ENCODE data around the gene DNAJC13. TPM values are rescaled to one million over a fixed set of nuclear protein-coding genes. Genes with fewer than 3 reads are reported as not detected.

Gene DNAJC13
- total and polyA plus RNA-seq, 2 donors (not counting 1 experiment from before 2014, with no cell fraction given) = 9.7 to 51.1 TPM

DNA sequence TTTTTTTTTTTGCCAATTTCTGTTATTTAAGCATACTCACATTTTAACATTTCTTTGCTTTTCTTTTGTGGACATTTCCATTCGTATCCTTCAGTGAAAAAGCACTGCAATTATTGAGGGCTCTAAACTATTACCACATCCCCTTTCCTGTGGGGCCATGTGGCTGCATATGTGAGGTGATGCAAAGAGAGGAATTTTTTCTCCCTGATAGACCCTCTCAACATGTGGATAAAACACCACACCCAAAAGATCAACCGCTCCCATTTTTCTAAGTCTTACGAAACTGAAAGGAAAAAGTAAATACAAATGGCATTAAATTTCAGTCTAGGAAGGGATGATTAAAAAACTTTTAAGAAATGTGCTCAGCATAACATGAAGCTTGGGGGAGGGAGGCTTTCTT lies 68.8 kb downstream of the DNAJC13 start:
- Histone ChIP-seq H3K4me3 (ENCODE audit: control extremely low read depth in 1 of 5, extremely low read depth in 1 of 5, insufficient read depth in 1 of 5, low read depth in 2 of 5, low read length in 4 of 5) (no peak overlapping the region), H4K20me1 (ENCODE audit: control insufficient read depth, insufficient read depth, low read length, poor library complexity, severe bottlenecking) (no peaks in the 10 kb centered on the region), H3K27ac (ENCODE audit: low read length in 2 of 2) (no peak overlapping the region), H3K4me1 (ENCODE audit: control insufficient read depth in 2 of 2, insufficient read depth in 2 of 2, low read length in 2 of 2) (no peaks in the 10 kb centered on the region), H3K9ac (ENCODE audit: low read length) (no peak overlapping the region), H3K36me3 (replicated peaks in 1 of 2; ENCODE audit: control extremely low read depth in 1 of 2, control insufficient read depth in 1 of 2, extremely low read depth in 1 of 2, insufficient read depth in 2 of 2, low read length in 1 of 2) (peaks cover 10 to 74% of the 10 kb centered on the region in 2 experiments), H2AFZ (ENCODE audit: insufficient read depth, low read depth, low read length, poor library complexity, severe bottlenecking) (no peak overlapping the region), H3K27me3 (replicated peaks in 1 of 4; ENCODE audit: control extremely low read depth in 1 of 4, control insufficient read depth in 3 of 4, insufficient read depth in 4 of 4, low read length in 3 of 4) (no peaks in the 10 kb centered on the region), H3K9me3 (ENCODE audit: control extremely low read depth in 1 of 3, control insufficient read depth in 2 of 3, insufficient read depth in 1 of 3, low read length in 2 of 3) (no peaks in the 10 kb centered on the region), H3K4me2 (replicated peaks; ENCODE audit: low read depth, low read length, poor library complexity, severe bottlenecking) (no peak overlapping the region), H3K79me2 (ENCODE audit: control insufficient read depth, insufficient read depth, low read length) (no peaks in the 10 kb centered on the region)
- TF ChIP-seq EZH2 (IDR thresholded peaks at IDR 0.05; ENCODE audit: borderline replicate concordance, insufficient read depth, low read depth, low read length, poor library complexity, severe bottlenecking) = no peak
- TF ChIP-seq, protein P1, sequence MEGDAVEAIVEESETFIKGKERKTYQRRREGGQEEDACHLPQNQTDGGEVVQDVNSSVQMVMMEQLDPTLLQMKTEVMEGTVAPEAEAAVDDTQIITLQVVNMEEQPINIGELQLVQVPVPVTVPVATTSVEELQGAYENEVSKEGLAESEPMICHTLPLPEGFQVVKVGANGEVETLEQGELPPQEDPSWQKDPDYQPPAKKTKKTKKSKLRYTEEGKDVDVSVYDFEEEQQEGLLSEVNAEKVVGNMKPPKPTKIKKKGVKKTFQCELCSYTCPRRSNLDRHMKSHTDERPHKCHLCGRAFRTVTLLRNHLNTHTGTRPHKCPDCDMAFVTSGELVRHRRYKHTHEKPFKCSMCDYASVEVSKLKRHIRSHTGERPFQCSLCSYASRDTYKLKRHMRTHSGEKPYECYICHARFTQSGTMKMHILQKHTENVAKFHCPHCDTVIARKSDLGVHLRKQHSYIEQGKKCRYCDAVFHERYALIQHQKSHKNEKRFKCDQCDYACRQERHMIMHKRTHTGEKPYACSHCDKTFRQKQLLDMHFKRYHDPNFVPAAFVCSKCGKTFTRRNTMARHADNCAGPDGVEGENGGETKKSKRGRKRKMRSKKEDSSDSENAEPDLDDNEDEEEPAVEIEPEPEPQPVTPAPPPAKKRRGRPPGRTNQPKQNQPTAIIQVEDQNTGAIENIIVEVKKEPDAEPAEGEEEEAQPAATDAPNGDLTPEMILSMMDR (IDR thresholded peaks at IDR 0.05) = no peak
- H3K4me3 Mint-ChIP-seq = no peak overlapping the region
- no CpG with 5 or more reads among the region's 3 CpGs for WGBS (ENCODE audit: insufficient coverage)
- intact Hi-C loops (cut with micrococcal nuclease) = no loop called here
- H3K4me1 Mint-ChIP-seq = no peaks in the 10 kb centered on the region
- ChIA-PET CTCF (no interaction called here), POLR2A (no interaction called here)
- no peaks in the 10 kb centered on the region for H3K27me3 Mint-ChIP-seq
- no peak for DNase-seq
- no peaks in the 10 kb centered on the region for H3K9me3 Mint-ChIP-seq (ENCODE audit: insufficient read depth)
- no peak overlapping the region for H3K27ac Mint-ChIP-seq
- ATAC-seq (ENCODE audit: low read depth) = no peak

DNA sequence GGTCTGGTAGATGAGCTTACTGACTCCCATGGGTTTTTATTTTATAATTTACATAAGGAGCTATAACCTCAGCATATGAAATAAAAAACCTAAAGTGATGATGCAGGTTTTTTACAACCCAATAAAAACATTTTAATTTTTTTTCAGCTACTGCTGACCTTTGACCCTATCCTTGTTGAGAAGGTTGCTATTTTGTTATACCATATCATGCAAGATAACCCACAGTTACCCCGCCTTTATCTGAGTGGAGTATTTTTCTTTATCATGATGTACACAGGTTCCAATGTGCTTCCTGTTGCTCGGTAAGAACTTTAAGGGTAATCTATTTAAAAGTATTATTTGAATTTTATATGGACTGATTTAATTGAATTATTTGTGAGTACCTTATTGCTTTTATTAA lies 70.8 kb downstream of the DNAJC13 start:
- no peak overlapping the region for H3K27ac ChIP-seq (ENCODE audit: low read length in 2 of 2)
- Mint-ChIP-seq H3K4me1 (no peaks in the 10 kb centered on the region), H3K4me3 (no peak overlapping the region), H3K27me3 (no peaks in the 10 kb centered on the region), H3K27ac (no peak overlapping the region), H3K9me3 (ENCODE audit: insufficient read depth) (no peaks in the 10 kb centered on the region)
- H4K20me1 ChIP-seq (ENCODE audit: control insufficient read depth, insufficient read depth, low read length, poor library complexity, severe bottlenecking) = no peaks in the 10 kb centered on the region
- H3K4me2 ChIP-seq (replicated peaks; ENCODE audit: low read depth, low read length, poor library complexity, severe bottlenecking) = no peak overlapping the region
- no peaks in the 10 kb centered on the region for H3K4me1 ChIP-seq (ENCODE audit: control insufficient read depth in 2 of 2, insufficient read depth in 2 of 2, low read length in 2 of 2)
- ChIA-PET POLR2A (no interaction called here), CTCF (interaction anchor here (1.1 to 1.6 kb wide), 4 partner anchors 16 to 154 kb away, joined by 3 to 7 read pairs (median 5); no protein-coding TSS in a partner anchor)
- H3K27me3 ChIP-seq (replicated peaks in 1 of 4; ENCODE audit: control extremely low read depth in 1 of 4, control insufficient read depth in 3 of 4, insufficient read depth in 4 of 4, low read length in 3 of 4) = no peaks in the 10 kb centered on the region
- intact Hi-C loops (cut with micrococcal nuclease) = no loop called here
- peaks cover 5 to 76% of the 10 kb centered on the region in 2 experiments for H3K36me3 ChIP-seq (replicated peaks in 1 of 2; ENCODE audit: control extremely low read depth in 1 of 2, control insufficient read depth in 1 of 2, extremely low read depth in 1 of 2, insufficient read depth in 2 of 2, low read length in 1 of 2)
- no peak overlapping the region for H3K9ac ChIP-seq (ENCODE audit: low read length)
- TF ChIP-seq, protein P1 (IDR thresholded peaks at IDR 0.05) = no peak
- TF ChIP-seq EZH2 (IDR thresholded peaks at IDR 0.05; ENCODE audit: borderline replicate concordance, insufficient read depth, low read depth, low read length, poor library complexity, severe bottlenecking) = no peak
- H3K79me2 ChIP-seq (ENCODE audit: control insufficient read depth, insufficient read depth, low read length) = no peaks in the 10 kb centered on the region
- no peaks in the 10 kb centered on the region for H3K9me3 ChIP-seq (ENCODE audit: control extremely low read depth in 1 of 3, control insufficient read depth in 2 of 3, insufficient read depth in 1 of 3, low read length in 2 of 3)
- DNase-seq = no peak
- no peak overlapping the region for H3K4me3 ChIP-seq (ENCODE audit: control extremely low read depth in 1 of 5, extremely low read depth in 1 of 5, insufficient read depth in 1 of 5, low read depth in 2 of 5, low read length in 4 of 5)
- no peak overlapping the region for H2AFZ ChIP-seq (ENCODE audit: insufficient read depth, low read depth, low read length, poor library complexity, severe bottlenecking)
- no peak for ATAC-seq (ENCODE audit: low read depth)
- no CpG with 5 or more reads among the region's 2 CpGs for WGBS (ENCODE audit: insufficient coverage)
